Calu3 (cell line): Measurements from ENCODE around the gene PYCR2. TPM values are rescaled to one million over a fixed set of nuclear protein-coding genes. Genes with fewer than 3 reads are reported as not detected.
A peak's percentile ranks its signal among the peaks of the same experiment; 100 is the strongest.

Experiments
- BruUV-seq: library from RNA; stranded (reverse); fragments of 400-500 nt; replicated peaks from 2 replicates; lab custom pipeline; 2021; lab: Mats Ljungman, UMichigan
- CTCF ChIA-PET: fragments of 300-600 bp; sonication (Branson Sonifier 250); formaldehyde crosslinking; loops from one replicate; lab custom pipeline; 2022; ENCODE audit warnings: antibody characterized with exemption; lab: Charles Lee
- DNase-seq: peaks from one replicate; pipeline ENCODE4 v3.0.0; 2022
- H3K27ac Mint-ChIP-seq: one replicate; pipeline ENCODE4 v1.8.0; 2022; ENCODE audit warnings: mixed read lengths; ENCODE audit not compliant: unreplicated experiment
- H3K27me3 Mint-ChIP-seq: one replicate; pipeline ENCODE4 v1.8.0; 2022; ENCODE audit warnings: mixed read lengths; ENCODE audit not compliant: unreplicated experiment
- H3K36me3 Mint-ChIP-seq: one replicate; pipeline ENCODE4 v1.8.0; 2022; ENCODE audit warnings: mild to moderate bottlenecking, moderate library complexity, mixed read lengths; ENCODE audit not compliant: insufficient read depth, unreplicated experiment
- H3K4me1 Mint-ChIP-seq: one replicate; pipeline ENCODE4 v1.8.0; 2022; ENCODE audit warnings: mild to moderate bottlenecking, low read depth, mixed read lengths; ENCODE audit not compliant: unreplicated experiment
- H3K4me3 Mint-ChIP-seq: one replicate; pipeline ENCODE4 v1.8.0; 2022; ENCODE audit warnings: mild to moderate bottlenecking, low read depth, moderate library complexity, mixed read lengths; ENCODE audit not compliant: unreplicated experiment
- H3K9me3 Mint-ChIP-seq: one replicate; pipeline ENCODE4 v1.8.0; 2022; ENCODE audit warnings: low read depth, mixed read lengths; ENCODE audit not compliant: unreplicated experiment
- CTCF ChIP-seq: fragments of 200-600 bp; IDR thresholded peaks from one replicate; pipeline ENCODE4 v1.8.0; 2022; ENCODE audit warnings: antibody characterized with exemption; ENCODE audit not compliant: unreplicated experiment
- intact Hi-C: fragments of 100-400 bp; cut with micrococcal nuclease; formaldehyde crosslinking; loops from one replicate; pipeline ENCODE4 v1.10.0; 2022; ENCODE audit not compliant: unreplicated experiment
- microRNA-seq: library from miRNA; unstranded; fragments of <30 nt; microRNA quantifications from one replicate; pipeline ENCODE4 v1.2.0, GENCODE V29; 2022
- total RNA-seq: library from RNA; stranded (reverse); gene quantifications from 2 replicates; pipeline ENCODE4 v1.2.3, GENCODE V29; 2022

Gene PYCR2
- total RNA-seq, 1 experiment from 2014 or later, result 91.9 TPM

GRCh38 chr1:225873281-225873850 is 50.7 kb downstream of the PYCR2 start:
- Mint-ChIP-seq H3K4me3 (no peak overlapping the region), H3K9me3 (no peaks in the 10 kb centered on the region), H3K36me3 (peaks cover 92% of the 10 kb centered on the region), H3K27ac (no peak overlapping the region), H3K4me1 (peaks cover 59% of the 10 kb centered on the region), H3K27me3 (no peaks in the 10 kb centered on the region)
- intact Hi-C loops, result loop anchor here (5.0 to 10.0 kb wide), 2 partner anchors 104 to 191 kb away; partner anchors contain the start of gene H3-3A
- TF ChIP-seq CTCF, result no peak
- no TSS peak for BruUV-seq
- DNase-seq, result no peak
- CTCF ChIA-PET, result no interaction called here

GRCh38 chr1:225872075-225872430 is 52.0 kb downstream of the PYCR2 start:
- Mint-ChIP-seq H3K27ac (peak overlapping the region; percentile 60), H3K4me1 (peaks cover 46% of the 10 kb centered on the region), H3K9me3 (no peaks in the 10 kb centered on the region), H3K27me3 (no peaks in the 10 kb centered on the region), H3K4me3 (no peak overlapping the region), H3K36me3 (peaks cover 94% of the 10 kb centered on the region)
- CTCF ChIA-PET, result no interaction called here
- TF ChIP-seq CTCF, result no peak
- intact Hi-C loops, result loop anchor here (5.0 to 10.0 kb wide), 2 partner anchors 105 to 193 kb away; partner anchors contain the start of gene H3-3A
- no peak for DNase-seq
- no TSS peak for BruUV-seq

GRCh38 chr1:225871359-225872074 is 52.5 kb downstream of the PYCR2 start:
- BruUV-seq, result no TSS peak
- Mint-ChIP-seq H3K27ac (peak overlapping the region; percentile 60), H3K9me3 (no peaks in the 10 kb centered on the region), H3K4me3 (no peak overlapping the region), H3K27me3 (no peaks in the 10 kb centered on the region), H3K36me3 (peaks cover 94% of the 10 kb centered on the region), H3K4me1 (peaks cover 42% of the 10 kb centered on the region)
- no peak for DNase-seq
- intact Hi-C loops, result loop anchor here (5.0 to 10.0 kb wide), 2 partner anchors 106 to 193 kb away; partner anchors contain the start of gene H3-3A
- CTCF ChIA-PET, result interaction anchor here (2.0 kb wide), 1 partner anchor 11 kb away, joined by 5 read pairs; the partner anchor contains the start of gene TMEM63A
- no peak for TF ChIP-seq CTCF

GRCh38 chr1:225870911-225871310 is 53.1 kb downstream of the PYCR2 start:
- Mint-ChIP-seq H3K27ac (peak overlapping the region; percentile 60), H3K36me3 (peaks cover 94% of the 10 kb centered on the region), H3K9me3 (no peaks in the 10 kb centered on the region), H3K4me3 (no peak overlapping the region), H3K4me1 (peaks cover 40% of the 10 kb centered on the region), H3K27me3 (no peaks in the 10 kb centered on the region)
- no peak for DNase-seq
- CTCF ChIA-PET, result interaction anchor here (2.0 kb wide), 1 partner anchor 12 kb away, joined by 5 read pairs; the partner anchor contains the start of gene TMEM63A
- no peak for TF ChIP-seq CTCF
- no TSS peak for BruUV-seq
- intact Hi-C loops, result loop anchor here (5.0 to 10.0 kb wide), 2 partner anchors 106 to 194 kb away; partner anchors contain the start of gene H3-3A

Small RNA genes within 50 kb of the gene (microRNA-seq; reads per million reads assigned to microRNA genes)
- gene MIR6741, result 3.5 reads per million, percentile 4 among the genes with 10 or more reads in this experiment

Other genes starting within 250 kb of the PYCR2 start
- 264 and 312 TPM in 2 replicates for gene SRP9, start 146.4 kb downstream of the PYCR2 start, total RNA-seq
- gene EPHX1, start 114.1 kb downstream of the PYCR2 start, total RNA-seq, result 32.5 and 46.6 TPM in 2 replicates
- 253 and 303 TPM in 2 replicates for gene TMEM63A, start 41.9 kb downstream of the PYCR2 start, total RNA-seq
- 0.59 TPM in 1 of 2 replicates, not detected in the other for gene LEFTY1, start 35.1 kb downstream of the PYCR2 start, total RNA-seq
- gene LEFTY2, start 17.0 kb upstream of the PYCR2 start, total RNA-seq, result not detected in 2 replicates
- 26.2 and 28.1 TPM in 2 replicates for gene SDE2, start 75.1 kb upstream of the PYCR2 start, total RNA-seq
- 539 and 568 TPM in 2 replicates for gene H3-3A, start 138.5 kb upstream of the PYCR2 start, total RNA-seq